Measurements from ENCODE around the gene SEC14L3.

DNA sequence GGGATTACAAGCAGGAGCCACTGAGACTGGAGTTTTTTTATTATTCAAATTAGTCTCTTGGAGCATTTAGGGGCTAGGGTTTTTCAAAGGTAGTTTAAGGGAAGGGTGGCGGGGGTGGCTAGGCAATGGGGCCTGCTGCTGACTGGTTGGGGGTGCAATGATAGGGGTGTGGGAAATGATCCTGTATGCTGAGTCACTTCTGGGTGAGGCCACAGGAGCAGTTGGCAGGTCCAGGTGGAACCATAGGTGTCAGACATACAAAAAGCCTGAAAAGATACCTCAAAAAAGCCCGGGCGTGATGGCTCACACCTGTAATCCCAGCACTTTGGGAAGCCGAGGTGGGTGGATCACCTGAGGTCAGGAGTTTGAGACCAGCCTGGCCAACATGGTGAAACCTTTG lies 32.6 kb downstream of the SEC14L3 start:
- TF ChIP-seq CTCF (IDR thresholded peaks at IDR 0.05; ENCODE audit: poor library complexity), result no peak
- TF ChIP-seq EZH2 (IDR thresholded peaks at IDR 0.05; ENCODE audit: borderline replicate concordance), result no peak
